PFSK-1 (cell line): ENCODE measurements around the gene SF3B3. TPM values are rescaled to one million over a fixed set of nuclear protein-coding genes. Genes with fewer than 3 reads are reported as not detected.

Source experiments
- FOXP2 ChIP-seq: optimal IDR thresholded peaks from 2 replicates; pipeline ENCODE3; 2011; ENCODE audit warnings: borderline replicate concordance, control low read depth, inconsistent platforms; ENCODE audit not compliant: insufficient read depth; ENCODE audit errors: extremely low read length, extremely low read depth
- POLR2AphosphoS5 ChIP-seq: IDR thresholded peaks from 2 replicates; pipeline ENCODE4 v1.6.1; 2012; ENCODE audit warnings: low read depth, mild to moderate bottlenecking, control low read depth, low read length, moderate library complexity
- SIN3A ChIP-seq: IDR thresholded peaks from 2 replicates; pipeline ENCODE4 v1.6.1; 2012; ENCODE audit warnings: mild to moderate bottlenecking, low read length, moderate library complexity, borderline replicate concordance; ENCODE audit not compliant: insufficient read depth
- TAF1 ChIP-seq: IDR thresholded peaks from 2 replicates; pipeline ENCODE4 v1.6.1; 2012; ENCODE audit warnings: low read length, control low read depth, borderline replicate concordance; ENCODE audit not compliant: insufficient read depth
- polyA plus RNA-seq: library from polyadenylated mRNA; unstranded; fragments of >200 nt; gene quantifications from one replicate; pipeline ENCODE4 v1.2.1, GENCODE V29; 2012; ENCODE audit warnings: low read depth, missing spikeins; ENCODE audit not compliant: insufficient read length
- TF ChIP-seq, protein P1 (sequence below), 2 experiments: IDR thresholded peaks; 2 replicates each; pipeline versions ENCODE4 v1.6.1 to v1.8.0; 2011 to 2012; ENCODE audit warnings: low read depth in 2 of 2, low read length in 2 of 2, control low read depth in 1 of 2, inconsistent platforms in 1 of 2, mild to moderate bottlenecking in 1 of 2, moderate library complexity in 1 of 2; ENCODE audit not compliant: insufficient read depth in 1 of 2

Gene SF3B3
- 143 TPM for polyA plus RNA-seq

- TF ChIP-seq, protein P1, sequence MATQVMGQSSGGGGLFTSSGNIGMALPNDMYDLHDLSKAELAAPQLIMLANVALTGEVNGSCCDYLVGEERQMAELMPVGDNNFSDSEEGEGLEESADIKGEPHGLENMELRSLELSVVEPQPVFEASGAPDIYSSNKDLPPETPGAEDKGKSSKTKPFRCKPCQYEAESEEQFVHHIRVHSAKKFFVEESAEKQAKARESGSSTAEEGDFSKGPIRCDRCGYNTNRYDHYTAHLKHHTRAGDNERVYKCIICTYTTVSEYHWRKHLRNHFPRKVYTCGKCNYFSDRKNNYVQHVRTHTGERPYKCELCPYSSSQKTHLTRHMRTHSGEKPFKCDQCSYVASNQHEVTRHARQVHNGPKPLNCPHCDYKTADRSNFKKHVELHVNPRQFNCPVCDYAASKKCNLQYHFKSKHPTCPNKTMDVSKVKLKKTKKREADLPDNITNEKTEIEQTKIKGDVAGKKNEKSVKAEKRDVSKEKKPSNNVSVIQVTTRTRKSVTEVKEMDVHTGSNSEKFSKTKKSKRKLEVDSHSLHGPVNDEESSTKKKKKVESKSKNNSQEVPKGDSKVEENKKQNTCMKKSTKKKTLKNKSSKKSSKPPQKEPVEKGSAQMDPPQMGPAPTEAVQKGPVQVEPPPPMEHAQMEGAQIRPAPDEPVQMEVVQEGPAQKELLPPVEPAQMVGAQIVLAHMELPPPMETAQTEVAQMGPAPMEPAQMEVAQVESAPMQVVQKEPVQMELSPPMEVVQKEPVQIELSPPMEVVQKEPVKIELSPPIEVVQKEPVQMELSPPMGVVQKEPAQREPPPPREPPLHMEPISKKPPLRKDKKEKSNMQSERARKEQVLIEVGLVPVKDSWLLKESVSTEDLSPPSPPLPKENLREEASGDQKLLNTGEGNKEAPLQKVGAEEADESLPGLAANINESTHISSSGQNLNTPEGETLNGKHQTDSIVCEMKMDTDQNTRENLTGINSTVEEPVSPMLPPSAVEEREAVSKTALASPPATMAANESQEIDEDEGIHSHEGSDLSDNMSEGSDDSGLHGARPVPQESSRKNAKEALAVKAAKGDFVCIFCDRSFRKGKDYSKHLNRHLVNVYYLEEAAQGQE (IDR thresholded peaks at IDR 0.05; ENCODE audit: insufficient read depth in 1 of 2, low read depth in 2 of 2, low read length in 2 of 2): peak; percentile 19 to 73; a peak in 2 of 4 replicates
- TF ChIP-seq TAF1 (peak; percentile 94), SIN3A (no peak), POLR2AphosphoS5 (peak; percentile 86; the same call in 1 of the 2 replicates)
Observed at GRCh38 chr16:70523743-70524398, at the start of gene SF3B3. SF3B3 (plus strand) TSS chr16:70523816; CDS start chr16:70526657, 2,841 bp downstream.

- TF ChIP-seq POLR2AphosphoS5 (no peak), SIN3A (no peak), TAF1 (no peak), FOXP2 (no peak)
- TF ChIP-seq, protein P1 (IDR thresholded peaks at IDR 0.05; ENCODE audit: insufficient read depth in 1 of 2, low read depth in 2 of 2, low read length in 2 of 2): no peak
Observed at GRCh38 chr16:70474320-70475053, 49.1 kb upstream of the SF3B3 start.

DNA sequence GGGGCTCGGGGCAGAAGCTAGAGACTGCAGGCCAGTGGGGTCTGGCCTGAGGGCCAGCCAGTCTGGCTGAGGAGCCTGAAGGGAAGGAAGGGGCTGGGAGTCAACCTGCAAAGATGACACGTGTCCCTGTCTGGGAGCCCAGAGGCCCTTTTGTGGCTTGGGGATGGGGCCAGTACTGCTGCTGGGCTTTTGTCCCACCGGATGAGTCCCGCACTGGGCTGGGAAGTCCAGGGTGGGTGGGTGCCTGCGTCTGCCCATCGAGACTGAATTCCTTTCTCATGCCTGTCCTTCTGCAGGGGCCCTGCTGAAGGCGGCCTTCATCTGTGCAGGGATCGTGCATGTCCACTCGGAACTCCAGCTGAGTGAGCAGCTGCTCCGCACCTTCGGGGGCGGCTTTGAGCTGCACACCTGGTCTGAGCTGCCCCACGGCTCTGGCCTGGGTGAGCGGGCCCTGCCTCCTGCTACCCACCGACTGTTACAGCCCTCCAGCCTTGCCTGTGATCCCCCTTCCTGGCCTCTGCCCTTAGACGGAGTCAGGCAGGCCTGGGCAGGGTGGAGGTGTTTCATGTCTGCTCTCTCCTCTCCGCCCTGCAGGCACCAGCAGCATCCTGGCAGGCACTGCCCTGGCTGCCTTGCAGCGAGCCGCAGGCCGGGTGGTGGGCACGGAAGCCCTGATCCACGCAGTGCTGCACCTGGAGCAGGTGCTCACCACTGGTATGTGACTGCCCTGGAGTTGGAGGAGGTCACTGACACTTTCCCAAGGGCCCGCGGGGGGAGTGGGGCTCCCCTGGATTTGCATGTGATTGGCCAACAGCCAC lies 48.4 kb upstream of the SF3B3 start:
- TF ChIP-seq POLR2AphosphoS5: no peak
- no peak for TF ChIP-seq FOXP2
- TF ChIP-seq, protein P1 (IDR thresholded peaks at IDR 0.05; ENCODE audit: insufficient read depth in 1 of 2, low read depth in 2 of 2, low read length in 2 of 2): no peak
- TF ChIP-seq TAF1: no peak
- no peak for TF ChIP-seq SIN3A

- TF ChIP-seq, protein P1 (IDR thresholded peaks at IDR 0.05; ENCODE audit: insufficient read depth in 1 of 2, low read depth in 2 of 2, low read length in 2 of 2): no peak
- no peak for TF ChIP-seq POLR2AphosphoS5
- TF ChIP-seq FOXP2: no peak
- TF ChIP-seq SIN3A: no peak
- TF ChIP-seq TAF1: no peak
Observed at GRCh38 chr16:70476272-70477020, 47.2 kb upstream of the SF3B3 start.
